H1 (cell line): ENCODE results near the gene SCYGR4.

Source experiments
- ASH2L ChIP-seq: fragments of 200-600, 300-600 bp; sonication (generic); IDR thresholded peaks from one replicate; pipeline ENCODE4 v1.7.1; 2017; ENCODE audit warnings: low read length
- CHD2 ChIP-seq: IDR thresholded peaks from 2 replicates; pipeline ENCODE4 v1.6.1; 2012; ENCODE audit warnings: low read length, improper control_type of control experiment
- EP300 ChIP-seq, 2 experiments: IDR thresholded peaks; 1 replicate in 1 of 2; 2 replicates in 1 of 2; pipeline ENCODE4 v1.6.1; 2011 to 2012; ENCODE audit warnings: low read depth in 2 of 2, low read length in 2 of 2, mild to moderate bottlenecking in 2 of 2, borderline replicate concordance in 1 of 2, inconsistent platforms in 1 of 2, moderate library complexity in 1 of 2
- JUN ChIP-seq: IDR thresholded peaks from 2 replicates; pipeline ENCODE4 v1.6.1; 2011; ENCODE audit warnings: low read depth, mild to moderate bottlenecking, improper control_type of control experiment, low read length
- RFX5 ChIP-seq: IDR thresholded peaks from 2 replicates; pipeline ENCODE4 v1.6.1; 2011; ENCODE audit warnings: low read depth, low read length, improper control_type of control experiment, borderline replicate concordance
- RNF2 ChIP-seq: fragments of 200-900, 300-1000 bp; sonication (generic); IDR thresholded peaks from 2 replicates; pipeline ENCODE4 v1.7.1; 2016; ENCODE audit warnings: borderline replicate concordance, low read depth, mild to moderate bottlenecking, antibody characterized with exemption, low read length; ENCODE audit not compliant: poor library complexity, severe bottlenecking; ENCODE audit errors: missing control alignments
- TF ChIP-seq, protein P1 (sequence below), 3 experiments: IDR thresholded peaks; 1 replicate in 2 of 3; 2 replicates in 1 of 3; pipeline versions ENCODE4 v1.5.1 to v1.6.1; 2011; ENCODE audit warnings: low read length in 3 of 3, mild to moderate bottlenecking in 3 of 3, inconsistent platforms in 2 of 3, low read depth in 1 of 3, moderate library complexity in 1 of 3; ENCODE audit not compliant: insufficient read depth in 1 of 3; ENCODE audit errors: control extremely low read depth in 1 of 3
- TF ChIP-seq, protein P2 (sequence below): IDR thresholded peaks from 2 replicates; pipeline ENCODE4 v1.6.1; 2011; ENCODE audit warnings: low read depth, mild to moderate bottlenecking, low read length; ENCODE audit not compliant: insufficient read depth
- TF ChIP-seq, protein P3 (sequence below): IDR thresholded peaks from 2 replicates; pipeline ENCODE4 v1.6.1; 2011; ENCODE audit warnings: low read length, improper control_type of control experiment

DNA sequence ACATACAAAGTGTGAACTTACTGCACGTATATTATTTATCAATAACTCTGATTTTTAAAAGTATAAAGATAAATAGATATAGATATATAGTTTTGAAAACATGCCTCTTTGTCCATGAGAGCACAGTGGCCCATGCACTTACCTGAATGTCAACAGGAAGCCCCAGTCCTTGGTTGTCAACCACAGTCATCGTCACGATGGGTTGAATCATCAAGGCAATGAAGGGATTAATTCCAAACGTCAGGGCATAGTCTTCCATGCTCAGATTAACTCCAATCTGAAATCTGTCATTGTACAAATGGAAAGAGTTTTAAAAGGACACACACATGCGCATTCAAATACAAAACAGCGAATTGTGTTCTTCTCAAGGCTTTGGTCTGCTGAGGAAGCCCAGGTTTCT is 15.5 kb downstream of the SCYGR4 start:
- TF ChIP-seq, protein P1, sequence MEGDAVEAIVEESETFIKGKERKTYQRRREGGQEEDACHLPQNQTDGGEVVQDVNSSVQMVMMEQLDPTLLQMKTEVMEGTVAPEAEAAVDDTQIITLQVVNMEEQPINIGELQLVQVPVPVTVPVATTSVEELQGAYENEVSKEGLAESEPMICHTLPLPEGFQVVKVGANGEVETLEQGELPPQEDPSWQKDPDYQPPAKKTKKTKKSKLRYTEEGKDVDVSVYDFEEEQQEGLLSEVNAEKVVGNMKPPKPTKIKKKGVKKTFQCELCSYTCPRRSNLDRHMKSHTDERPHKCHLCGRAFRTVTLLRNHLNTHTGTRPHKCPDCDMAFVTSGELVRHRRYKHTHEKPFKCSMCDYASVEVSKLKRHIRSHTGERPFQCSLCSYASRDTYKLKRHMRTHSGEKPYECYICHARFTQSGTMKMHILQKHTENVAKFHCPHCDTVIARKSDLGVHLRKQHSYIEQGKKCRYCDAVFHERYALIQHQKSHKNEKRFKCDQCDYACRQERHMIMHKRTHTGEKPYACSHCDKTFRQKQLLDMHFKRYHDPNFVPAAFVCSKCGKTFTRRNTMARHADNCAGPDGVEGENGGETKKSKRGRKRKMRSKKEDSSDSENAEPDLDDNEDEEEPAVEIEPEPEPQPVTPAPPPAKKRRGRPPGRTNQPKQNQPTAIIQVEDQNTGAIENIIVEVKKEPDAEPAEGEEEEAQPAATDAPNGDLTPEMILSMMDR (IDR thresholded peaks at IDR 0.05; ENCODE audit: control extremely low read depth in 1 of 3, insufficient read depth in 1 of 3, low read depth in 1 of 3, low read length in 3 of 3), result no peak
- TF ChIP-seq, protein P2, sequence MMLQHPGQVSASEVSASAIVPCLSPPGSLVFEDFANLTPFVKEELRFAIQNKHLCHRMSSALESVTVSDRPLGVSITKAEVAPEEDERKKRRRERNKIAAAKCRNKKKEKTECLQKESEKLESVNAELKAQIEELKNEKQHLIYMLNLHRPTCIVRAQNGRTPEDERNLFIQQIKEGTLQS, result no peak
- TF ChIP-seq EP300 (IDR thresholded peaks at IDR 0.05; ENCODE audit: borderline replicate concordance in 1 of 2, low read depth in 2 of 2, low read length in 2 of 2) (no peak), JUN (no peak), ASH2L (no peak), RFX5 (no peak), CHD2 (no peak), RNF2 (no peak)
- TF ChIP-seq, protein P3, sequence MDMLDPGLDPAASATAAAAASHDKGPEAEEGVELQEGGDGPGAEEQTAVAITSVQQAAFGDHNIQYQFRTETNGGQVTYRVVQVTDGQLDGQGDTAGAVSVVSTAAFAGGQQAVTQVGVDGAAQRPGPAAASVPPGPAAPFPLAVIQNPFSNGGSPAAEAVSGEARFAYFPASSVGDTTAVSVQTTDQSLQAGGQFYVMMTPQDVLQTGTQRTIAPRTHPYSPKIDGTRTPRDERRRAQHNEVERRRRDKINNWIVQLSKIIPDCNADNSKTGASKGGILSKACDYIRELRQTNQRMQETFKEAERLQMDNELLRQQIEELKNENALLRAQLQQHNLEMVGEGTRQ, result no peak
